Transverse colon (tissue), 4 donors: ENCODE results near the gene ANKS1A. TPM values are rescaled to one million over a fixed set of nuclear protein-coding genes. Genes with fewer than 3 reads are reported as not detected.

Experiments
- DNase-seq: peaks from one replicate; pipeline ENCODE4 v3.0.0-alpha.2; 2019
- H3K27ac ChIP-seq, 4 donors: fragments of 200-600 bp; sonication (generic); 2 replicates each; pipeline ENCODE4 v1.5.1; 2016 to 2018; ENCODE audit warnings: inconsistent platforms in 4 of 4
- H3K27me3 ChIP-seq: fragments of 200-600 bp; sonication (generic); 2 replicates; pipeline ENCODE4 v1.5.1; 2017; ENCODE audit warnings: inconsistent platforms
- H3K36me3 ChIP-seq, 4 donors: fragments of 200-600 bp; sonication (generic); 2 replicates each; pipeline ENCODE4 v1.5.1; 2017 to 2019; ENCODE audit warnings: inconsistent platforms in 4 of 4
- H3K4me1 ChIP-seq, 4 donors: fragments of 200-600 bp; sonication (generic); 2 replicates each; pipeline ENCODE4 v1.5.1; 2017 to 2020; ENCODE audit warnings: inconsistent platforms in 4 of 4
- H3K4me3 ChIP-seq, 4 donors: fragments of 200-600 bp; sonication (generic); 1 replicate in 1 of 4; 2 replicates in 3 of 4; pipeline versions ENCODE4 v1.5.1 to v1.6.1; 2017 to 2019; ENCODE audit warnings: inconsistent platforms in 4 of 4
- H3K9me3 ChIP-seq, 2 donors: fragments of 200-600 bp; sonication (generic); 2 replicates each; pipeline ENCODE4 v1.5.1; 2017 to 2019; ENCODE audit warnings: inconsistent platforms in 2 of 2
- CTCF ChIP-seq, 5 experiments: fragments of 200-600 bp in 3 of 5; fragments of 450-650 bp in 2 of 5; sonication (generic) in 3 of 5; IDR thresholded peaks; 1 replicate in 2 of 5; 2 replicates in 3 of 5; pipeline ENCODE4 v1.5.1; 2016 to 2017; ENCODE audit warnings: antibody characterized with exemption in 5 of 5, inconsistent platforms in 3 of 5, mild to moderate bottlenecking in 2 of 5, moderate library complexity in 1 of 5
- EP300 ChIP-seq: sonication (generic); formaldehyde crosslinking; IDR thresholded peaks from one replicate; pipeline ENCODE4 v1.6.1; 2017; ENCODE audit warnings: antibody characterized with exemption, low read depth
- POLR2A ChIP-seq: fragments of 450-650 bp; IDR thresholded peaks from one replicate; pipeline ENCODE4 v1.6.1; 2016; ENCODE audit warnings: antibody characterized with exemption, mild to moderate bottlenecking, moderate library complexity
- POLR2AphosphoS5 ChIP-seq, 3 donors: sonication (generic); formaldehyde crosslinking; IDR thresholded peaks; one replicate each; pipeline ENCODE4 v1.6.1; 2016; ENCODE audit warnings: antibody characterized with exemption in 3 of 3
- WGBS, 2 donors: methylation state at CpG; one replicate each; pipeline ENCODE4 v1.1.5; 2018; ENCODE audit warnings: low coverage in 1 of 2; 5-methylcytosine and 5-hydroxymethylcytosine counted together
- in situ Hi-C, 4 donors: fragments of 200-750 bp; cut with MboI; loops; one replicate each; pipeline versions ENCODE4 v1.15.0 to v1.15.1; 2017; ENCODE audit warnings: low sequenced_read_pairs in 3 of 4, low pct_ligation_motif_present in 1 of 4, low pct_unique_long_range_greater_than_20kb in 1 of 4
- intact Hi-C: fragments of 100-400 bp; cut with DNase I; formaldehyde crosslinking; loops from one replicate; pipeline ENCODE4 v1.15.1; 2023; ENCODE audit warnings: low total_unique reads
- total RNA-seq, 4 donors: library from RNA; depleted of rRNA; stranded (reverse); fragments of >200 nt; gene quantifications; one replicate each; pipeline ENCODE4 v1.1.0, GENCODE V29; 2016

The ANKS1A gene
- total RNA-seq, 4 donors from 2014 or later = 37.5 to 44.0 (median 38.9) TPM

- intact Hi-C loops = no loop called here
- WGBS, 2 donors = 72 to 90% methylated on average over 2 to 15 of the region's 15 CpGs
Measured at GRCh38 chr6:35072051-35072697, 183.1 kb downstream of the ANKS1A start.

GRCh38 chr6:35072698-35073055, 183.6 kb downstream of the ANKS1A start:
- Histone ChIP-seq H3K36me3 (peaks cover 0 to 12% (median 5%) of the 10 kb centered on the region in 4 donors), H3K27me3 (no peaks in the 10 kb centered on the region), H3K4me3 (no peak overlapping the region), H3K4me1 (peaks cover 0 to 4% (median 0%) of the 10 kb centered on the region in 4 donors), H3K9me3 (no peaks in the 10 kb centered on the region), H3K27ac (no peak overlapping the region)
- 94% methylated on average over 9 of the region's 9 CpGs; no CpG with 5 or more reads in 1 of the 2 donors for WGBS, 2 donors
- no peak for DNase-seq
- no peak for TF ChIP-seq CTCF (IDR thresholded peaks at IDR 0.05)
- TF ChIP-seq POLR2A = no peak
- no peak for TF ChIP-seq EP300
- no peak for TF ChIP-seq POLR2AphosphoS5 (IDR thresholded peaks at IDR 0.05)
- in situ Hi-C loops = no loop called here
- intact Hi-C loops = no loop called here

More at GRCh38 chr6:35072051-35072697, 183.1 kb downstream of the ANKS1A start:
- no peak for DNase-seq
- no peak overlapping the region for H3K4me3 ChIP-seq
- TF ChIP-seq CTCF (IDR thresholded peaks at IDR 0.05) = no peak
- no peak for TF ChIP-seq POLR2A
- TF ChIP-seq EP300 = no peak
- no peak for TF ChIP-seq POLR2AphosphoS5 (IDR thresholded peaks at IDR 0.05)
- H3K36me3 ChIP-seq = peaks cover 0 to 10% (median 3%) of the 10 kb centered on the region in 4 donors
- no peaks in the 10 kb centered on the region for H3K9me3 ChIP-seq
- no peaks in the 10 kb centered on the region for H3K27me3 ChIP-seq
- peaks cover 0 to 4% (median 0%) of the 10 kb centered on the region in 4 donors for H3K4me1 ChIP-seq
- in situ Hi-C loops = no loop called here
- no peak overlapping the region for H3K27ac ChIP-seq

GRCh38 chr6:35073211-35073610, 184.2 kb downstream of the ANKS1A start:
- no peak for TF ChIP-seq POLR2A
- TF ChIP-seq POLR2AphosphoS5 (IDR thresholded peaks at IDR 0.05) = no peak
- no peak for TF ChIP-seq CTCF (IDR thresholded peaks at IDR 0.05)
- TF ChIP-seq EP300 = no peak
- DNase-seq = no peak
- 95% methylated on average over 10 of the region's 10 CpGs; no CpG with 5 or more reads in 1 of the 2 donors for WGBS, 2 donors
- in situ Hi-C loops (no loop called here), intact Hi-C loops (no loop called here)
- Histone ChIP-seq H3K4me1 (peaks cover 0 to 3% (median 0%) of the 10 kb centered on the region in 4 donors), H3K36me3 (peaks cover 0 to 17% (median 5%) of the 10 kb centered on the region in 4 donors), H3K27me3 (no peaks in the 10 kb centered on the region), H3K4me3 (no peak overlapping the region), H3K27ac (no peak overlapping the region), H3K9me3 (no peaks in the 10 kb centered on the region)

- TF ChIP-seq POLR2A = no peak
- no peak for TF ChIP-seq EP300
- no peak for TF ChIP-seq POLR2AphosphoS5 (IDR thresholded peaks at IDR 0.05)
- TF ChIP-seq CTCF (IDR thresholded peaks at IDR 0.05) = no peak
- Histone ChIP-seq H3K9me3 (no peaks in the 10 kb centered on the region), H3K27ac (no peak overlapping the region), H3K4me3 (no peak overlapping the region), H3K27me3 (no peaks in the 10 kb centered on the region), H3K4me1 (no peaks in the 10 kb centered on the region), H3K36me3 (peaks cover 0 to 24% (median 7%) of the 10 kb centered on the region in 4 donors)
- DNase-seq = no peak
- 96 to 100% methylated on average over 6 to 20 of the region's 20 CpGs for WGBS, 2 donors
- intact Hi-C loops (no loop called here), in situ Hi-C loops (no loop called here)
Measured at GRCh38 chr6:35073766-35074471, 184.9 kb downstream of the ANKS1A start.
